PC-9 (cell line): ENCODE measurements around the gene ATE1.

ENCODE experiments used
- EZH2 ChIP-seq: fragments of 200-600 bp; sonication (generic); IDR thresholded peaks from 2 replicates; pipeline ENCODE4 v1.8.0; 2017; ENCODE audit warnings: antibody characterized with exemption, low read depth
- TF ChIP-seq, protein P1 (sequence below): fragments of 200-600 bp; sonication (generic); conservative IDR thresholded peaks from 2 replicates; pipeline ENCODE4 v1.6.1; 2017; ENCODE audit warnings: mixed run types, antibody characterized with exemption, mild to moderate bottlenecking, moderate library complexity

DNA sequence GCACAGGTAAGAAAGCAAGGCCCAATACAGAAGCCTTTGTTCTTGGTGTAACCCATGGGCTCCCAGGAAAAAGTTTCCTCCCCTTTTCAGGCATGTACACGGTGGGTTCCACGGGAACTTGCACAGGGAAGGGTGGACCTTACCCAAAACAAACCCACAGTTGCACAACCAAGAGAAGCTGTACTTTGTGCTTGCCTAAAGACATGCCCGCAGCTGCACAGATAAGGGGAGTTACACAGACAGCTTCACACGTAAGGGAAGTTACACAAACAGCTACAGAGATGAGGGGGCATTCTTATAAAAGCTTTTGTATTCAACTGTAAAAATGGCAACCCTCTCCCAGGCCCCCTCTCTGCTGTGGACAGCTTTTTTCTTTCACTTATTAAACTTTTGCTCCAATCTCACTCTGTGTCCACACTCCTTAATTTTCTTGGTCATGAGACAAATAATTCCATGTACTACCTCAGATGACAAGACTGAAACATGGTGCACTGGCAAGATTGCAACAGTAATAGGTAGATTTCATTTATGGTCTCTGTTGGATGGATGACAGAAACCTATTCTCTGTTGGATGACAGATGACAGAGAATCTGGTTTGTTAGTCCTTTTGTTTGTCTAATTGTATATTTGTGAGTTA lies 72.9 kb downstream of the ATE1 start:
- TF ChIP-seq, protein P1, sequence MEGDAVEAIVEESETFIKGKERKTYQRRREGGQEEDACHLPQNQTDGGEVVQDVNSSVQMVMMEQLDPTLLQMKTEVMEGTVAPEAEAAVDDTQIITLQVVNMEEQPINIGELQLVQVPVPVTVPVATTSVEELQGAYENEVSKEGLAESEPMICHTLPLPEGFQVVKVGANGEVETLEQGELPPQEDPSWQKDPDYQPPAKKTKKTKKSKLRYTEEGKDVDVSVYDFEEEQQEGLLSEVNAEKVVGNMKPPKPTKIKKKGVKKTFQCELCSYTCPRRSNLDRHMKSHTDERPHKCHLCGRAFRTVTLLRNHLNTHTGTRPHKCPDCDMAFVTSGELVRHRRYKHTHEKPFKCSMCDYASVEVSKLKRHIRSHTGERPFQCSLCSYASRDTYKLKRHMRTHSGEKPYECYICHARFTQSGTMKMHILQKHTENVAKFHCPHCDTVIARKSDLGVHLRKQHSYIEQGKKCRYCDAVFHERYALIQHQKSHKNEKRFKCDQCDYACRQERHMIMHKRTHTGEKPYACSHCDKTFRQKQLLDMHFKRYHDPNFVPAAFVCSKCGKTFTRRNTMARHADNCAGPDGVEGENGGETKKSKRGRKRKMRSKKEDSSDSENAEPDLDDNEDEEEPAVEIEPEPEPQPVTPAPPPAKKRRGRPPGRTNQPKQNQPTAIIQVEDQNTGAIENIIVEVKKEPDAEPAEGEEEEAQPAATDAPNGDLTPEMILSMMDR, result no peak
- no peak for TF ChIP-seq EZH2
